HepG2 (cell line): ENCODE measurements around the gene ULK4.

Experiments used
- ATF2 ChIP-seq: sonication (generic); formaldehyde crosslinking; IDR thresholded peaks from 2 replicates; pipeline ENCODE4 v1.4.0; 2020; ENCODE audit warnings: missing genetic modification reagents
- CTCF ChIP-seq: sonication (generic); formaldehyde crosslinking; IDR thresholded peaks from 2 replicates; pipeline ENCODE4 v1.5.0; 2020; ENCODE audit warnings: mild to moderate bottlenecking, missing genetic modification reagents, moderate library complexity
- ELK4 ChIP-seq: sonication (generic); formaldehyde crosslinking; IDR thresholded peaks from 2 replicates; pipeline ENCODE4 v1.9.0; 2021; ENCODE audit warnings: missing genetic modification reagents, borderline replicate concordance
- ESRRA ChIP-seq: sonication (generic); formaldehyde crosslinking; IDR thresholded peaks from 2 replicates; pipeline ENCODE4 v1.5.1; 2020; ENCODE audit warnings: mild to moderate bottlenecking, low read depth, missing genetic modification reagents
- FOXP4 ChIP-seq: sonication (generic); formaldehyde crosslinking; IDR thresholded peaks from 2 replicates; pipeline ENCODE4 v1.4.0; 2020; ENCODE audit warnings: missing genetic modification reagents
- KAT2B ChIP-seq: fragments of 150-350 bp; IDR thresholded peaks from 2 replicates; pipeline ENCODE4 v1.6.1; 2014; ENCODE audit warnings: low read depth, low read length, borderline replicate concordance
- RAD21 ChIP-seq: fragments of 450-650 bp; formaldehyde crosslinking; IDR thresholded peaks from 2 replicates; pipeline ENCODE4 v1.5.0; 2020; ENCODE audit warnings: mild to moderate bottlenecking
- TEAD2 ChIP-seq: sonication (generic); formaldehyde crosslinking; IDR thresholded peaks from 2 replicates; pipeline ENCODE4 v1.9.0; 2021; ENCODE audit warnings: missing genetic modification reagents
- YY1 ChIP-seq: IDR thresholded peaks from 2 replicates; pipeline ENCODE4 v1.6.1; 2011; ENCODE audit warnings: low read length, low read depth, moderate library complexity, mild to moderate bottlenecking; ENCODE audit not compliant: insufficient read depth, insufficient replicate concordance
- ZBTB2 ChIP-seq: sonication (generic); formaldehyde crosslinking; IDR thresholded peaks from 2 replicates; pipeline ENCODE4 v1.8.0; 2022; ENCODE audit warnings: low read depth, missing genetic modification reagents
- ZFX ChIP-seq: sonication (generic); formaldehyde crosslinking; IDR thresholded peaks from 2 replicates; pipeline ENCODE4 v1.4.0; 2020; ENCODE audit warnings: mild to moderate bottlenecking, low read depth, missing genetic modification reagents, moderate library complexity
- ZNF414 ChIP-seq: sonication (generic); formaldehyde crosslinking; IDR thresholded peaks from 2 replicates; pipeline ENCODE4 v1.5.0; 2020; ENCODE audit warnings: missing genetic modification reagents
- ZNF614 ChIP-seq: IDR thresholded peaks from 2 replicates; pipeline ENCODE4 v1.6.1; 2018; ENCODE audit warnings: missing biosample characterization, missing genetic modification reagents, inconsistent platforms, borderline replicate concordance
- ZNF639 ChIP-seq: conservative IDR thresholded peaks from 2 replicates; pipeline ENCODE4 v1.6.1; 2018; ENCODE audit warnings: missing genetic modification reagents

- no peak for TF ChIP-seq ESRRA (CRISPR knock-in tag)
- no peak for TF ChIP-seq ATF2 (CRISPR knock-in tag)
- no peak for TF ChIP-seq ZNF614
- TF ChIP-seq CTCF (CRISPR knock-in tag) = no peak
- no peak for TF ChIP-seq ZBTB2 (CRISPR knock-in tag)
- TF ChIP-seq ZFX = no peak
- TF ChIP-seq ZNF639 (CRISPR knock-in tag) = no peak
- no peak for TF ChIP-seq ZNF414
- TF ChIP-seq RAD21 (CRISPR knock-in tag) = no peak
- TF ChIP-seq FOXP4 (CRISPR knock-in tag) = no peak
- no peak for TF ChIP-seq TEAD2
- TF ChIP-seq YY1 = no peak
- TF ChIP-seq KAT2B = no peak
- TF ChIP-seq ELK4 = no peak
Measured at GRCh38 chr3:41405466-41405865, 556.4 kb downstream of the ULK4 start.
